NCI-H1092 (cell line): ENCODE data around the gene SERPINA5.
"Not testable (repeated sequence)": the region's sequence is repeated elsewhere in the genome, so short reads cannot be mapped to it uniquely, and the experiment has no call there.

Source experiments
- DNase-seq: peaks from one replicate; lab custom pipeline; 2025; lab: John Stamatoyannopoulos, UW

The SERPINA5 gene

DNA sequence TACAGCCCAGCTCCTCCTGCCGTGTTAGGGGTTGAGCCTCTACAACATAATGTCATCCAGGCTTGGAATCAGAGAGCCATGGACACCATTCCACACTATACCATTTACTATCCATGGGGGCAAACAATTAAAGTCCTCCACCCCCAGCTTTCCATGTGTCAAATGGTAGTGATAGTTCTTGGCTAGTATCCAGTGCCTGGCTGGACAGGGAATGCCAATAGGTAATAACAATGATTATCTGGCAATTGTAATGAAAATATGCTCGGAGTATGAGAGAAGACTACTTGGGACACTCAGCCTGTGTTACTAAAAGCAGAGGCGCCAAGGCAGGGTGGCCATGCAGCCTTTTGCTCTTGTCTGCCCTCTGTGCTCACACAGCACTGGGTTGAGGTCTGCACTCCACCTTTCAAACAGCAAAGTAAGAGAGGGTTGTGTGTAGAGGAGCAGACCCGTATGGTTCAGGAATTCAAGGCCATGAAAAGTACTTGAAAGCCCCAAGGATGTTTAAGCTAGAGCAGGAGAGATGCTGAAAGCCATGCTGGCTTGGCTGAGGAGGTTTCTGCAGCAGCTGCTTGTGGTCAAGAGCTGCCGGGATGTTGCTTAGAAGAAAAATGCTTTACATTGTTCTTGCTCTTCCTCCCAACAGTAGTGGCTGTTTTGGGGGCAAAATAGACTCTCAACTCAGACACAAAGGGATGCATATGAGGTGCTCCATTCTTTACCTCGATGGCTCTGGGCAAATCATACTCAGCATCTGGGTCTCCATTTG lies 41.6 kb downstream of the SERPINA5 start:
- DNase-seq = no peak

GRCh38 chr14:94623422-94623809 lies 42.2 kb downstream of the SERPINA5 start:
- no peak for DNase-seq

- DNase-seq = no peak
Measured at GRCh38 chr14:94623856-94624499, 42.8 kb downstream of the SERPINA5 start.

- no peak for DNase-seq
Measured at GRCh38 chr14:94624537-94625352, 43.5 kb downstream of the SERPINA5 start.

DNA sequence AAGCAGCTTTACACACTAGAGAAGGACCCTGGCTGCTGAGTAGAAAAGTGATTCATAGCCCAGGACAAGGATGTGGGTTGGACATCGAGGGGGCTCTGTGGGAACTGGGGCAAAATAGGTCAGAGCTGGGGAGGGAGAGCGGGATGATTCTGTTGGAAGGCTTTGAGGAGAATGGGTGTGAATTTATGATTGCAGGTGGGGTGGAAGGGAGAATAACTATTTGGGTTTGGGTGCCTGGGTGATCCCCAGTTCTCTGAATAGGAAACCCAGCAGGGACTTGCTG lies 44.1 kb downstream of the SERPINA5 start:
- no peak for DNase-seq

DNA sequence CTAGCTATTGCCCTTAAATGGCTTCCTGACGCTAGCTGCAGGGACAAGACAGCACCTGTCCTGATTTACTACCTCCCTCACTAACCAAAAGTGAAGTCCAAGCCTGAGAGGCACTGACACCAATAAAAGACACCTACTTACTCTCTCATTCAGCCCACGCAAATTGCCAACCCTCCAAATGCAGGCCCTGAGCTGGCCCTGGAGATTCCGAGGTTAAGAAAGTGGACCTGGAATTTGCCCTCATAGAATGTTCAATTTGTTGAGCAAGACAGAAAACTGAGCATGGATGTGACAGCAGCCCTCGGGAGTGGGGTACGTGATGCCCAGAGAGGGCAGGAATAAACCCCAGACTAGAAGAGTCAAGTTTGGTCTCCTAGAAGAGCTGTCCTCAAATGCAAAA lies 47.4 kb downstream of the SERPINA5 start:
- DNase-seq = no peak

DNA sequence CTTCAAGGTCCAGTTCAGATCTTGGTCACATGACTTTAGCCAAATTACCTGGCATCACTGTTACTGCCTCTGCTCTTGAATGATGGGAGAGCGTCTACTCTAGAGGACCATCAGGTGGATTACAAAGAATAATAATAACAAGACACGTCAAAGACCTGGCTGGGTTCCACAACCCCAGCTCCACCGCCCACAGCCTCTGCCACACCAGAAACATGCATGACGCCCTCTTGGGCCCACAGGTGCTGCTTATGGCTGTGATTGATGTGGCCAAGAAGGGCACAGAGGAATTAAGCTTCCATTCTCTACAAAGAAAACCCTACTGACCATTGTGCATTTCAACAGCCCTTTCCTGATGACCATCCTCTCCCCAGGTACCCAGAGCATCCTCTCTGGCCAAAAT lies 49.2 kb downstream of the SERPINA5 start:
- DNase-seq = no peak

DNA sequence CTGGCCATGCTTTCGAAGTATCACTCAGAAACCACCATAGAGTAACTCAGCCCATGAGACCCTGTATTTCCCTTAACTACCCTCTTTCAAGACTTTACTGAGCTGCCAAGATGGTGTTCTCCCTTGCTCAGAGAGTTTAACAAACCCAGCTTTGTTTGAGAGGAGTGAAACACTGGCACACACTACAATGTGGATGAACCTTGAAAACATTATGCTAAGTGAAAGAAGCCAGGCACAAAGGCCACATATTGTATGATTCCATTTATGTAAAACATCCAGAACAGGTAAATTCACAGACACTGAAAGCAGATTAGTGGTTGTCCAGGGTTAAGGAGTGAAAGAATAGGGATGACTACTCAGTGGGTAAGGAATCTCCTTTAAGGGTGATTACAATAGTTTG lies 49.8 kb downstream of the SERPINA5 start:
- DNase-seq = no peak

DNA sequence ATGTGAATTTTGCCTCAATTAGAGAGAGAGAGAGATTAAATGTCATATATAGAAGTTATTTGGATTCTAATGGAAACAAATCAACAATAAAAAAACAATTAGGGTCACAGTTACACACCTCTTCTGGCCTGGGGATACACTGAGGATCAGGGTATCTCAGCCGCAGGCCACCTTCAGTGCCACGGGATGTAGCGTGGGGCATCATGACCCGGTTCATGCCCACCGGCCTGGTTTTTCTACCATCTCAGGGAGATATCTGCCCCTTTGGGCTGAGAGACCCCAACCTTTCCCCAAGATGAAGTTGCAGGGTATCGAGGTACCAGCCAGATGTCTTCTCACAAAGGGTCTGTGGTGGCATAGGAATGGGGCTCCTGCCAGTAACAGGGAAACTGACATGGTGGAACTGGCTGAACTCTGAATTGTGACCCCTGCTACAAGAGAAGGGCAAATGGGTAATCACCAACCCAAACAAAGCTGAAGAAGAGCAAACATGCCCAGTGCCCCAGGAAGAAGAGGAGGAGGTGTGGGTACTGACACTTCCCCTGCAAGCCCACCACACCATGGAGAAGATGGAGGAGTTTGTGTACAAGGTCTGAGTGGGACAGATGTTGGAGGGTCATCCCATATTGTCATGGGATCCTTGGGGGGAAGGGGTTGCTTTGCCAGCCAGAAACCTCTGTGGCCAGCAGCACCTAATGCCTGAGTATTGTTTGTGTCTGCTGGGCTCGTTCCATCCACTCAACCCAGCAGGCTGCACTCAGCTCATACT lies 50.5 kb downstream of the SERPINA5 start:
- DNase-seq = no peak

- DNase-seq = no peak
Measured at GRCh38 chr14:94632305-94632590, 51.0 kb downstream of the SERPINA5 start.

- no peak for DNase-seq
Measured at GRCh38 chr14:94633121-94633520, 51.9 kb downstream of the SERPINA5 start.

- DNase-seq = no peak
Measured at GRCh38 chr14:94635154-94635553, 53.9 kb downstream of the SERPINA5 start.

GRCh38 chr14:94636744-94637412 lies 55.7 kb downstream of the SERPINA5 start:
- no peak for DNase-seq

DNA sequence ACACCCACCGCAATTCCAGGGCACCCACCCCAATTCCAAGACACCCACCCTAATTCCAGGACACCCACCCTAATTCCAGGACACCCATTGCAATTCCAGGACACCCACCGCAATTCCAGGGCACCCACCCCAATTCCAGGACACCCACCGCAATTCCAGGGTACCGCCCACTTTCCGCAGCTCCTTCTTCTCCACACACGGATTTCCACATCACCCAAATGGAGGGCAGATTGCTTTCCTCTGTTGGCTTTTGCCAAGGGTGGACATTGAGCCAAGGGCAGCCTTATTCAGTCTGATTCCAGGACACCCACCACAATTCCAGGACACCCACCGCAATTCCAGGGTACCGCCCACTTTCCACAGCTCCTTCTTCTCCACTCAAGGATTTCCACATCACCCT lies 56.6 kb downstream of the SERPINA5 start:
- not testable (repeated sequence) for DNase-seq

DNA sequence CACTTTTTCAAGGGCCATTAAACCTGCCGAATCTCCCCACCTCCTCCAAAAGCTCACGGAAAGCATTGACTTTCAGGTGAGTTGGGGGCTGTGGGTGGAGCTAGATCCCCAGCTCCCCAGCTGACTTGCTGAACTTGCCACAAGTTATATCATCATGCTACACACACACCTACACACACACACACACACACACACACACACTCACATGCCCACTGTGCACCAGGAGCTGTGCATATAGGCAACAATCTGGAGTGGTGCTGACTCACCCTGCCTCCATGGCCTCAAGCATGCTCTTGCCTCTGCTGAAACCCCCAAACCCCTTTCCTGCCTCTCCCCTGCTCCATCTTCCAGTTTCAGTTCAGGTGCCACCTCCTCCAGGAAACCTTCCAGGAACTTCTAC lies 57.1 kb downstream of the SERPINA5 start:
- no peak for DNase-seq

DNA sequence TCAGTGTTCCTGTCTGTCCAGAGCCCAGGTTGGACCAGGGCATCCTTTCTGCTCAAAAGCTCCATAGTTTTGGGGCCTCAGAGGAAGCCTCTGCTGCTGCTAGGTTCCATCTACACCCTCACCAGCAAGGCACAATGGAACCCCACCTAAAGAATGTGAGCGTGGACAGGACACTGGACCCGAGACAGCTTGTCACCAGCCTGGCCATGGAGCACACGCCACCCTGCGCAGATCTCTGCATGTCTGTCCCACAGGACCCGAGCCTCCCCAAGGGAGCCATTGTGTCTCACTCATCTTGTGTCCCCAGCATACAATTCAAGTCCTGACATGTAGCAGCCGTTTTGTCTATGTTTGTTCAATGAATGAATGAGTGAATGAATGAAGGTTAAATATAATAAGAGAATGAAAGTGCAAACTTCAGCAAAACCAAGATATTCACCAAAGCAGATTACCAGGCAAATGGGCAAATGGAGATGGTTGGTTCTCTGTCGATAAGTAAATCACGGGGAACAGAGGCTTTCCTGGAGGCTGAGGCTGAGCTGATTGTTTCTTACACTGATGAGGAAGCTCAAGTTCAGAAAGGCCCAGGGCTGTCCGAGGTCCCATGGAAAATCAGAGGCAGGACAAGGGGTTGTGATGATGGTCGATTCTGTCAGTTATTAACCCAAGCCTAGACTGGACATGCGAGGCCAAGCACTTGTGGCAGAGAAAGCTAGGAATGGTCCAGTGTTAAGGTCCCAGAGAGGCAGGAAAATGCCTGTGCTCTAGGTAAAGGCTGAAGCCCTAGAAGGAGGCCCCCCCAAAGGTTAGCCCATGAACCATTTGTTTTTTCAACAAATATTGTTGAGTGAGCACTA lies 58.0 kb downstream of the SERPINA5 start:
- no peak for DNase-seq

DNA sequence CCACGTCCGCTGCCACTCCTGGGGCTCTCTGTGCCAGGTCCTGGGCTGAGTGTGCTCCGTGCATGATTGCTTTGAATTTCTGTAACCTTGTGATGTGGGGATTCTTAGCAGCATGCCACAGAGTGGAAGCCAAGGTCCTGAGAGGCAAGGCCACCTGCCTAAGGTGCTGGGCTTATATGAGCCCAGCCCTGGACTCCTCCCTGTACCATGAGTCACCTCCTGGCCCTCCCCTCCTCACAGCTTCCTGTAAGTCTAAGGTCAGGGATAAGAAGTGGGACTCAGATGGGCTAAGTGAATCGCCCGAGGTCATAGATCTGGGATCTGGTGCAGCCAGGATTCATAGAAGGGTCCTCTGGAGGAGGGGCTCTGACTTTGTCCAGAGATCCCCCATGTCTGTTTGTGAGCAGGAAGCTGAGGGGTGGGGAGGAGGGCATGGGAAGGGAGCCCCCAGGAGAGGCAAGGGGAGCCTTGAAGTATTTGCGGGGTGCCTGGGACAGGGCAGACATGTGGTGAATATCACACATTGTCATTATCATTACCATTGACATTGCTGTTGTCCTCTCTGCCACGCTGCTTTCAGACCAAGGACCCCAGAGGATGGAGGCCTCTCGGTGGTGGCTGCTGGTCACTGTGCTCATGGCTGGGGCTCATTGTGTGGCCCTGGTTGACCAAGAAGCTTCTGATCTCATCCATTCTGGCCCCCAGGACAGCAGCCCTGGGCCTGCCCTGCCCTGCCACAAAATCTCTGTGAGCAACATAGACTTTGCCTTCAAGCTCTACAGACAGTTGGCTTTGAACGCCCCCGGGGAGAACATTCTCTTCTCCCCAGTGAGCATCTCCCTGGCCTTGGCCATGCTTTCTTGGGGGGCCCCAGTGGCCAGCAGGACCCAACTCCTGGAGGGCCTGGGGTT lies 59.8 kb downstream of the SERPINA5 start:
- no peak for DNase-seq

- no peak for DNase-seq
Measured at GRCh38 chr14:94641632-94641955, 60.4 kb downstream of the SERPINA5 start.
